Measurements from ENCODE around the gene SEC23IP.
"Not testable (repeated sequence)": the region's sequence is repeated elsewhere in the genome, so short reads cannot be mapped to it uniquely, and the experiment has no call there.

Gene SEC23IP

DNA sequence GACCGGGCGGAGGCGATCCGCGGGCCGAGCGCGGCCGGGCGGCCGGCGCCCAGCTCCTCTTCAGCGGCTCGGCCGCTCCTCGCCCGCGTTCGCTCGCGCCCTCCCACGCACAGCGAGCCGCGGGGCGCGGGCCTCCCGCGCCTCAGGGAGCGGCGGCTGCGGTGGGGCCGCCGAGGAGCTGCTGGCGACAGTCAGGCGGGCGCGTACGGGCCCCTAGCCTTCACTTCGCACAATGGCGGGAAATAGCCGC, 20.0 kb upstream of the SEC23IP start, which contains the start of gene MCMBP:
MCMBP (minus strand) TSS at position 234 of the 250 bp plus-strand sequence. CDS start 259 bp downstream, outside the sequence.
- TF ChIP-seq, protein P1, sequence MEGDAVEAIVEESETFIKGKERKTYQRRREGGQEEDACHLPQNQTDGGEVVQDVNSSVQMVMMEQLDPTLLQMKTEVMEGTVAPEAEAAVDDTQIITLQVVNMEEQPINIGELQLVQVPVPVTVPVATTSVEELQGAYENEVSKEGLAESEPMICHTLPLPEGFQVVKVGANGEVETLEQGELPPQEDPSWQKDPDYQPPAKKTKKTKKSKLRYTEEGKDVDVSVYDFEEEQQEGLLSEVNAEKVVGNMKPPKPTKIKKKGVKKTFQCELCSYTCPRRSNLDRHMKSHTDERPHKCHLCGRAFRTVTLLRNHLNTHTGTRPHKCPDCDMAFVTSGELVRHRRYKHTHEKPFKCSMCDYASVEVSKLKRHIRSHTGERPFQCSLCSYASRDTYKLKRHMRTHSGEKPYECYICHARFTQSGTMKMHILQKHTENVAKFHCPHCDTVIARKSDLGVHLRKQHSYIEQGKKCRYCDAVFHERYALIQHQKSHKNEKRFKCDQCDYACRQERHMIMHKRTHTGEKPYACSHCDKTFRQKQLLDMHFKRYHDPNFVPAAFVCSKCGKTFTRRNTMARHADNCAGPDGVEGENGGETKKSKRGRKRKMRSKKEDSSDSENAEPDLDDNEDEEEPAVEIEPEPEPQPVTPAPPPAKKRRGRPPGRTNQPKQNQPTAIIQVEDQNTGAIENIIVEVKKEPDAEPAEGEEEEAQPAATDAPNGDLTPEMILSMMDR (IDR thresholded peaks at IDR 0.05): no peak

DNA sequence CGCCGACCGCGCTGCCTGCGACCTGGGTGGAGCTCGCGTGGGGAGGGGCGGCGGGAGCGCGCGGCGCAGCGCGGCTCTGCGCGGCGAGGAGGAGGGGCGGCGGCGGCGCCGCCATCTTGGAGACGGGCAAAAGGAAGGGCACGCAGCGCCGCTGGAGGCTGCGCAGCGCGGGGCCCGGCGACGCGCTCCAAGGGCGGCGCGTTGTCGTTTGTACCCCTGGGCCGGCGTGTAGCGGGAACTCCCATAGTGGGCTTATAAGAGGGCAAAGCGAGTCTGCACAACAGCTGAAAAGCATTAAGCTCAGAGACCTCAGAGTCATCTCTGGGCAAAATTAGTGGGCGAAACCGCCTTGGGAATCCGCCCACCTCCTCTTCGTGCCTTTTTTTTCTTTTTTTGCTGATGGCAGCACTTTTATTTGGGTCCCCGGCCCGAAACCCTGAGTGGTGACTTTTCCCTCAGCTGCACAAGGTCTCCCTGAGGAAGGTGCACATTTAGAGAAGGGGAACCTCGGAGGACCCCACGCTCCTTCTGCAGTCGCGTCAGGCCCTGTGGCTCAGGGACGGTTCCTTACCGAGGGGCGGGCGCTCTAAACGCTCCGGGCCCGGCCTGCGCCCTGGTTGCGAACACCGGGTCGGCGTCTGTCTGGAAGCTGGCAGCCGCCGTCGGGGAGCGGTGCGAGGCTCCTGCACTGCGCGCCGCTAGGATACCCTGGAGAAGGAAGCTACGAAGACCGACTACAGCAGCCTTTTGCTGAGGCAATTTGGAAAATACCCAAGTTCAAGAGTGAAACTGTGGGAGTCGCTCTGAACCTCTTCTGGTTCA, 19.5 kb upstream of the SEC23IP start:
- Histone ChIP-seq H3K27ac (peak overlapping the region; percentile 89), H3K4me3 (ENCODE audit: low read depth in 1 of 2, low read length in 1 of 2) (peak overlapping the region; percentile 80 to 97), H3K27me3 (no peaks in the 10 kb centered on the region), H3K9me3 (no peaks in the 10 kb centered on the region), H3K4me1 (ENCODE audit: control insufficient read depth in 1 of 2, insufficient read depth in 1 of 2, low read depth in 1 of 2, low read length in 1 of 2) (peaks cover 42 to 48% of the 10 kb centered on the region in 2 experiments), H3K36me3 (no peaks in the 10 kb centered on the region)
- TF ChIP-seq, protein P1 (IDR thresholded peaks at IDR 0.05): peak; percentile 42

More for the DNA sequence above, 20.0 kb upstream of the SEC23IP start, which contains the start of gene MCMBP:
- Histone ChIP-seq H3K27me3 (no peaks in the 10 kb centered on the region), H3K9me3 (no peaks in the 10 kb centered on the region), H3K4me3 (ENCODE audit: low read depth in 1 of 2, low read length in 1 of 2) (peak within 1 kb of the TSS; percentile 80 to 97), H3K27ac (peak within 1 kb of the TSS; percentile 89), H3K4me1 (ENCODE audit: control insufficient read depth in 1 of 2, insufficient read depth in 1 of 2, low read depth in 1 of 2, low read length in 1 of 2) (peaks cover 42 to 54% of the 10 kb centered on the region in 2 experiments), H3K36me3 (no peaks in the 10 kb centered on the region)

DNA sequence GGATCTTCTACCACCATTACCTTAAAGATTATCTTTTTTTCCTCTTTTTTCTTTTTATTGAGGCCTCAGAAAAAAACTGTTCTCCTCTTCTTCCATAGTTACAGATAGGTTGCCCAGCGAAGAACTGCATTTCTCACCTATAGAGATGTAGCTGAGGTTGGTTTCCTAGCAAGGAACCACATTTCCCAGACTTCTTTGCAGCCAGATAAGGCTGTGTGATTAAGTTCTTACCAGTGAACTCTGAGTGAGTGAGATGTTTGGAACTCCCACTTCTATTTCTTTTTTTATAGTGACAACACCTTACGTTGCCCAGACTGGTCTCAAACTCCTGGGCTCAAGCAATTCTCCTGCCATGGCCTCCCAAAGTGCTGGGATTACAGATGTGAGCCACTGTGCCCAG, 14.0 kb upstream of the SEC23IP start:
- TF ChIP-seq, protein P1 (IDR thresholded peaks at IDR 0.05): no peak
- Histone ChIP-seq H3K36me3 (no peaks in the 10 kb centered on the region), H3K9me3 (no peaks in the 10 kb centered on the region), H3K4me3 (ENCODE audit: low read depth in 1 of 2, low read length in 1 of 2) (no peak overlapping the region), H3K27ac (no peak overlapping the region), H3K27me3 (no peaks in the 10 kb centered on the region), H3K4me1 (ENCODE audit: control insufficient read depth in 1 of 2, insufficient read depth in 1 of 2, low read depth in 1 of 2, low read length in 1 of 2) (peaks cover 5 to 6% of the 10 kb centered on the region in 2 experiments)

DNA sequence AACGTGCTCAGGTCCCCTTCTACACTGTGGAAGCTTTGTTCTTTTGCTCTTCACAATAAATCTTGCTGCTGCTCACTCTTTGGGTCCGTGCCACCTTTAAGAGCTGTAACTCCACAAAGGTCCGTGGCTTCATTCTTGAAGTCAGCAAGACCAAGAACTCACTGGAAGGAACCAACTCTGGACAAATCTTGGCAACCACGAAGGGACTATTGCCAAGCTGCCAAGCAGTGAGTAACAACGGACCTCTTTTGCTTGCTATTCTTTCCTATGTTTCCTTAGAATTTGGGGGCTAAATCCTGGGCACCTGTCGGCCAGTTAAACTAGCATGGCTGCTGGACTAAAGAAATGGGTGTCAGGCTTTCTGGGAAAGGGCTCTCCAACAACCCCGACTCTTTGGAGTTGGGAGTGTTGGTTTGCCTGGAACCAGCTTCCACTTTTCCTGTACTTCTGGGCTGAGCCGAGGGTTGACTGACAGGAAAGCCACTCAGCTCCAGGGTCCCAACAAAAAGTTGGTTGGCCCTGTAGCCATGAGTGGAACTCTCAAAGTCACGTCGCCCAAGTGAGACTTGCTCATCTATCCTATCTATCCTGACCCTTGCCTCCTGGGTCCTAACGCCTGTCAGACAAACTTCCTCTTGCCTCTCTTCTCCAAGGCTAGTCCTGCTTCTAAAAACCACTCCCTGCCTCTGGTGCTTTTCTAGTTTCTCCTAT, 8.5 kb upstream of the SEC23IP start:
- H3K4me1 ChIP-seq (ENCODE audit: control insufficient read depth in 1 of 2, insufficient read depth in 1 of 2, low read depth in 1 of 2, low read length in 1 of 2); H3K27ac ChIP-seq; H3K9me3 ChIP-seq; H3K36me3 ChIP-seq; H3K27me3 ChIP-seq; H3K4me3 ChIP-seq (ENCODE audit: low read depth in 1 of 2, low read length in 1 of 2): not testable (repeated sequence)

DNA sequence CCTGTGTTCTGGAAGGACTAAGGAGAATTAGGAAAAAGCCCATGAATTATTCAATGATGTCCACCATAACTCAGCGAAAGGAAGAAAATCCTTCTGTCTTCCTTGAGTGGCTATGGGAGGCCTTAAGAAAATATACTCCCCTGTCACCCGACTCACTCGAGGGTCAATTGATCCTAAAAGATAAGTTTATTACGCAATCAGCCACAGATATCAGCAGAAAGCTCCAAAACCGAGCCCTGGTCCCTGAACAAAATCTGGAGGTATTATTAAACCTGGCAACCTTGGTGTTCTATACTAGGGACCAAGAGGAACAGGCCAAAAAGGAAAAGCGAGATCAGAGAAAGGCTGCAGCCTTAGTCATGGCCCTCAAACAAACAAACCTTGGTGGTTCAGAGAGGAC, 6.5 kb upstream of the SEC23IP start:
- not testable (repeated sequence) for H3K36me3 ChIP-seq; H3K27ac ChIP-seq; H3K27me3 ChIP-seq; H3K4me3 ChIP-seq (ENCODE audit: low read depth in 1 of 2, low read length in 1 of 2); H3K9me3 ChIP-seq
- peaks cover 5 to 11% of the 10 kb centered on the region in 2 experiments for H3K4me1 ChIP-seq (ENCODE audit: control insufficient read depth in 1 of 2, insufficient read depth in 1 of 2, low read depth in 1 of 2, low read length in 1 of 2)

DNA sequence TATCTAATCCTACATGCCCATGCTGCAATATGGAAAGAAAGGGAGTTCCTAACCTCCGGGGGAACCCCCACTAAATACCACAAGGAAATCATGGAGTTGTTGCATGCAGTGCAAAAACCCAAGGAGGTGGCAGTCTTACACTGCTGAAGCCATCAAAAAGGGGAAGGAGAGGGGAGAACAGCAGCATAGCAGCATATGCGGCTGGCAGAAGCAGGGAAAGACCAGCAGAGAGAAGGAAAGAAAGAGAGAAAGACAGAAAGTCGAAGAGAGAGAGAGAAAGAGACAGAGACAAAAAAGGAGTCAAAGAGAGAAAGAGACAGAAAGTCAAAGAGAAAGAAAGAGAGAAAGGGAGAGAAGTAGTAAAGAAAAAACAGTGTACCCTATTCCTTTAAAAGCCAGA, 3.8 kb upstream of the SEC23IP start:
- not testable (repeated sequence) for H3K27ac ChIP-seq, H3K27me3 ChIP-seq

DNA sequence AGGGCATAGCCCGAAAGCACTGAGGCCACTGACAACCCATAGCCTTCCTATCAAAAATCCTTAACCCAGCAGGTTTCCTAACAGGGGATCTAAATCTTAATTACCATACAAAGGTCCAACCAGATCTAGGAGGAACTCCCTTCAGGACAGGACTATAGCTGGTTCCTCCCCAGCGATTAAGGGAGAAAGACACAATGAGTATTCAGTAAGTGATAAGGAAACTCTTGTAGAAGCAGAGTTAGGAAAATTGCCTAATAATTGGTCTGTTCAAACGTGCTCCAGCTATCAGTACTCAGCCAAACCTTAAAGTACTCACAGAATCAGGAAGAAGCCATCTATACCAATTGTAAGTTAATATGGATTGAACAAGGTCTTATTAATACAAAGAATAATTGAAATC, 3.3 kb upstream of the SEC23IP start:
- not testable (repeated sequence) for H3K36me3 ChIP-seq; H3K4me3 ChIP-seq (ENCODE audit: low read depth in 1 of 2, low read length in 1 of 2); H3K27me3 ChIP-seq; H3K9me3 ChIP-seq; H3K27ac ChIP-seq
- H3K4me1 ChIP-seq (ENCODE audit: control insufficient read depth in 1 of 2, insufficient read depth in 1 of 2, low read depth in 1 of 2, low read length in 1 of 2): peaks cover 18 to 26% of the 10 kb centered on the region in 2 experiments

More for the DNA sequence above, 3.8 kb upstream of the SEC23IP start:
- H3K36me3 ChIP-seq; H3K4me3 ChIP-seq (ENCODE audit: low read depth in 1 of 2, low read length in 1 of 2); H3K9me3 ChIP-seq: not testable (repeated sequence)
- peaks cover 18 to 26% of the 10 kb centered on the region in 2 experiments for H3K4me1 ChIP-seq (ENCODE audit: control insufficient read depth in 1 of 2, insufficient read depth in 1 of 2, low read depth in 1 of 2, low read length in 1 of 2)

DNA sequence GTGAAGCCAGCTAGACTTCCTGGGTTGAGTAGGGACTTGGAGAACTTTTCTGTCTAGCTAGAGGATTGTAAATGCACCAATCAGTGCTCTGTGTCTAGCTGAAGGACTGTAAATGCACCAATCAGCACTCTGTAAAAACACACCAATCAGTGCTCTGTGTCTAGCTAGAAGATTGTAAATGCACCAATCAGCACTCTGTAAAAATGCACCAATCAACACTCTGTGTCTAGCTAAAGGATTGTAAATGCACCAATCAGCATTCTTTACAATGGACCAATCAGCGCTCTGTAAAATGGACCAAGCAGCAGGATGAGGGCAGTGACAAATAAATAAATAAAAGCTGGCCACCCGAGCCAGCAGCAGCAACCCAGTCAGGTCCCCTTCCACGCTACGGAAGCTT, 2.2 kb upstream of the SEC23IP start:
- H3K4me1 ChIP-seq (ENCODE audit: control insufficient read depth in 1 of 2, insufficient read depth in 1 of 2, low read depth in 1 of 2, low read length in 1 of 2): peaks cover 18 to 26% of the 10 kb centered on the region in 2 experiments
- not testable (repeated sequence) for H3K27me3 ChIP-seq; H3K27ac ChIP-seq; H3K9me3 ChIP-seq; H3K4me3 ChIP-seq (ENCODE audit: low read depth in 1 of 2, low read length in 1 of 2); H3K36me3 ChIP-seq

DNA sequence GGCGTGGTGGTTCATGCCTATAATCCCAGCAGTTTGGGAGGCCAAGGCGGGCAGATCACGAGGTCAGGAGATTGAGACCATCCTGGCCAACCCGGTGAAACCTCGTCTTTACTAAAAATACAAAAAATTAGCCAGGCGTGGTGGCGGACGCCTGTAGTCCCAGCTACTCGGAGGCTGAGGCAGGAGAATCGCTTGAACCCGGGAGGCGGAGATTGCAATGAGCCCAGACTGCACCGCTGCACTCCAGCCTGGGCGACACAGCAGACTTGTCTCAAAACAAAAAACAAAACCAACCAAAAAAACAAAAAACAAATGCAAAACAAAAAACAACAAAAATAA, 712 bp upstream of the SEC23IP start:
- H3K27me3 ChIP-seq, H3K9me3 ChIP-seq, H3K36me3 ChIP-seq: not testable (repeated sequence)
- Histone ChIP-seq H3K4me1 (ENCODE audit: control insufficient read depth in 1 of 2, insufficient read depth in 1 of 2, low read depth in 1 of 2, low read length in 1 of 2) (peaks cover 18 to 26% of the 10 kb centered on the region in 2 experiments), H3K27ac (peak overlapping the region; percentile 80), H3K4me3 (ENCODE audit: low read depth in 1 of 2, low read length in 1 of 2) (peak overlapping the region; percentile 83 to 84)
